ENCODE measurements around the gene AGBL1. TPM values are rescaled to one million over a fixed set of nuclear protein-coding genes. Genes with fewer than 3 reads are reported as not detected.

AGBL1 gene
- total RNA-seq, 3 donors from 2014 or later, result 0.10 to 0.32 TPM; not detected in 1

- TF ChIP-seq, protein P1, sequence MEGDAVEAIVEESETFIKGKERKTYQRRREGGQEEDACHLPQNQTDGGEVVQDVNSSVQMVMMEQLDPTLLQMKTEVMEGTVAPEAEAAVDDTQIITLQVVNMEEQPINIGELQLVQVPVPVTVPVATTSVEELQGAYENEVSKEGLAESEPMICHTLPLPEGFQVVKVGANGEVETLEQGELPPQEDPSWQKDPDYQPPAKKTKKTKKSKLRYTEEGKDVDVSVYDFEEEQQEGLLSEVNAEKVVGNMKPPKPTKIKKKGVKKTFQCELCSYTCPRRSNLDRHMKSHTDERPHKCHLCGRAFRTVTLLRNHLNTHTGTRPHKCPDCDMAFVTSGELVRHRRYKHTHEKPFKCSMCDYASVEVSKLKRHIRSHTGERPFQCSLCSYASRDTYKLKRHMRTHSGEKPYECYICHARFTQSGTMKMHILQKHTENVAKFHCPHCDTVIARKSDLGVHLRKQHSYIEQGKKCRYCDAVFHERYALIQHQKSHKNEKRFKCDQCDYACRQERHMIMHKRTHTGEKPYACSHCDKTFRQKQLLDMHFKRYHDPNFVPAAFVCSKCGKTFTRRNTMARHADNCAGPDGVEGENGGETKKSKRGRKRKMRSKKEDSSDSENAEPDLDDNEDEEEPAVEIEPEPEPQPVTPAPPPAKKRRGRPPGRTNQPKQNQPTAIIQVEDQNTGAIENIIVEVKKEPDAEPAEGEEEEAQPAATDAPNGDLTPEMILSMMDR (IDR thresholded peaks at IDR 0.05), result no peak
- DNase-seq (no peak), ATAC-seq (no peak)
- Histone ChIP-seq H3K36me3 (ENCODE audit: low read depth) (no peaks in the 10 kb centered on the region), H3K4me3 (no peak overlapping the region), H3K9me3 (no peaks in the 10 kb centered on the region), H3K4me1 (ENCODE audit: low read depth) (peaks cover 4% of the 10 kb centered on the region)
- intact Hi-C loops (cut with DNase I, micrococcal nuclease), result no loop called here
These were observed 831.4 kb downstream of the AGBL1 start for GRCh38 chr15:86911022-86911421.

- ATAC-seq, result no peak
- Histone ChIP-seq H3K4me3 (no peak overlapping the region), H3K9me3 (no peaks in the 10 kb centered on the region), H3K36me3 (ENCODE audit: low read depth) (no peaks in the 10 kb centered on the region), H3K4me1 (ENCODE audit: low read depth) (peaks cover 4% of the 10 kb centered on the region)
- DNase-seq, result no peak
- intact Hi-C loops (cut with DNase I, micrococcal nuclease), result no loop called here
- TF ChIP-seq, protein P1 (IDR thresholded peaks at IDR 0.05), result no peak
These were observed 833.0 kb downstream of the AGBL1 start for GRCh38 chr15:86912661-86913060.

DNA sequence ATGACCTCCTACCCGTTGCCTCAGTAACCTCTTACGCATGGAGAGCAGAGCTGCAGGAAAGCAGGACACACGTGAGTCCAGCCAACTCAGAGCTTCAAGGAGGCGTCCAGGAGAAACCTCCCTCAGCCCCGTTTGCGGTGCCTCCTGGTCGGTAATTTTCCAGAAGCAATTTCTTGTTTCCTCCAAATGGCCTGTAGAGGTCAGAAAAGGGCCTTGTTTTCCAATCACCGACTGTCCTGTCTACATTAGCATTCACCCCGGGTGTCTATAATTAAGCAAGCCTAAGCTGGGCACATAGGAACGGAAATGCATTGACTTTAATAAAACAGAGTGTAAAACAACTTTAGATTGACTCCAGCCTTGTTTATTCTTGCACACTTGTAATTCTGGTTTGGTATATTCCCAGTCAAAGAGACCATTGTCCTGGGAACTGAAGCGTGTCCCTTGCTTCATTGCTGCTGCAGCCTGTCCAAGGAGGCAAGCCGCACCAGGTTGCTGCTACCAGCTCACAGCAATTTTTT is 836.2 kb downstream of the AGBL1 start:
- intact Hi-C loops (cut with DNase I, micrococcal nuclease), result no loop called here

DNA sequence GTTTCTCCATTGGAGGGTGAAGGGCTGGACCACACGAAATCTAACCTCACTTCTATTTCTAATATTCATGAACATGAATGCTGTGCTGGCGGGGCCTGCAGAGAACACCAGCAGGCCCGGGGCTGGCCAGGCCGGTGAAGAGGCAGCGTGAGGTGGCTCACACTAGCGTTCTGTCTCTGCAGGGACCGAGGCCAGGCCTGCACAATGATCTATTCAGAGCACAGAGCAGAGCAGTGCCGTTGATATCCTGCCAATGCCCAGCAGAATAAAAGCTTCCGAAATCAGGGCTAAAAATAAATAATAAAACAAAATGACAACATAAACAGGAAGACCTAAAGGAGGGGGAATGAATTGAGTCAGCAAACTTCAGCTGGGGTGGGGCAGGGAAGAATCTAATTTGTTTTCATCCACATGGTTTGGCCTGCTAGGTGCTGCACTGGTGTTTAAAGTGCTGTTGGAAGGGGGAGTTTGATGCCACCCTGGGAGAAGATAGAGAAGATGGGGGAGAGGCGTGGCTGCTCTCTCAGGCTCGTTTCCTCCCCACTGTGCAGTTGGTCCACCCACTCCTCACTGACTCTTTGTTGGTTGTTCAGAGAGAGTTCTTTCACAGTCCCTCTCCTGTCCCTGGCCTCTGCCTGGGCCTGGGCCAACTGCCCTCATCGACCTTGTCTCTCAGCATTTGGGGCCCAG is 837.1 kb downstream of the AGBL1 start:
- H3K36me3 ChIP-seq (ENCODE audit: low read depth), result no peaks in the 10 kb centered on the region
- H3K9me3 ChIP-seq, result no peaks in the 10 kb centered on the region
- ATAC-seq, result no peak
- DNase-seq, result no peak
- TF ChIP-seq, protein P1 (IDR thresholded peaks at IDR 0.05), result no peak
- H3K4me1 ChIP-seq (ENCODE audit: low read depth), result peaks cover 4% of the 10 kb centered on the region
- intact Hi-C loops (cut with DNase I, micrococcal nuclease), result no loop called here
- no peak overlapping the region for H3K4me3 ChIP-seq

More for the DNA sequence above, 836.2 kb downstream of the AGBL1 start:
- Histone ChIP-seq H3K4me1 (ENCODE audit: low read depth) (peaks cover 4% of the 10 kb centered on the region), H3K4me3 (no peak overlapping the region), H3K9me3 (no peaks in the 10 kb centered on the region), H3K36me3 (ENCODE audit: low read depth) (no peaks in the 10 kb centered on the region)
- no peak for DNase-seq
- peak; percentile 39 for ATAC-seq
- TF ChIP-seq, protein P1 (IDR thresholded peaks at IDR 0.05), result no peak

- DNase-seq (no peak), ATAC-seq (no peak)
- intact Hi-C loops (cut with DNase I, micrococcal nuclease), result no loop called here
- H3K4me3 ChIP-seq, result no peak overlapping the region
- TF ChIP-seq, protein P1 (IDR thresholded peaks at IDR 0.05), result no peak
- peaks cover 4% of the 10 kb centered on the region for H3K4me1 ChIP-seq (ENCODE audit: low read depth)
- no peaks in the 10 kb centered on the region for H3K36me3 ChIP-seq (ENCODE audit: low read depth)
- no peaks in the 10 kb centered on the region for H3K9me3 ChIP-seq
These were observed 837.6 kb downstream of the AGBL1 start for GRCh38 chr15:86917361-86917671.

Measured in mucosa of descending colon (tissue), 3 donors.